ENCODE results near the gene MYCBP2. TPM values are rescaled to one million over a fixed set of nuclear protein-coding genes. Genes with fewer than 3 reads are reported as not detected.

The MYCBP2 gene
- polyA plus RNA-seq, 2 of the 4 experiments (the other 2 are of a cell fraction) = 15.8 to 37.8 TPM

DNA sequence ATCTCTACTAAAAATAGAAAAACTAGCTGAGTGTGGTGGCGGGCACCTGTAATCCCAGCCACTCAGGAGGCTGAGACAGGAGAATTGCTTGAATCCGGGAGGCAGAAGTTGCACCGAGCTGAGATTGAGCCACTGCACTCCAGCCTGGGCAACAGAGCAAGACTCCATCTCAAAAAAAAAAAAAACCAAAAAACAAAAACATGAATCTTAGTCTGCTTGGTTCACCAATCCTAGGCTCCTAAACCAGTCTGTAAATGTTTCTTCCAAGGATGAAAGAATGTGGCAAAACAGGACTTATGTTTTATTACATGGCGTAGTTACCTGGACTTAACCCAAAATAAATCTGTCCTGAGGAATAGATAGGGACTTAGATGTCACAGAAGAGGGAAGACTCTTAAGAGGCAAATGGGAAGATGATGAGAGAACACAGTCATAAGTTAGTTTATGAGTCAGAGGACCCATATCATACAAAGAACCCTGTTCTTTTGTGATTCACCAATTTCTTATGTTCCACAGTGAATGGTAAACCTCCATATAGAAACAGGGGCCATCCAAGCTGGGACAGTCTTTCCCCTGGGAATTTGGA is 293.1 kb downstream of the MYCBP2 start:
- H3K27ac ChIP-seq = no peak overlapping the region
- DNase-seq (ENCODE audit: low read depth in 1 of 2, low spot score in 1 of 2) (no peak), ATAC-seq (no peak), FAIRE-seq (no peak)
- 78% methylated on average over 4 of the region's 4 CpGs for WGBS (ENCODE audit: missing lambda C conversion rate)
- no peak overlapping the region for H3K4me2 ChIP-seq
- H3K4me3 ChIP-seq = no peak overlapping the region
- no peaks in the 10 kb centered on the region for H3K9me3 ChIP-seq
- H3K4me1 ChIP-seq = no peaks in the 10 kb centered on the region
- TF ChIP-seq, protein P1, sequence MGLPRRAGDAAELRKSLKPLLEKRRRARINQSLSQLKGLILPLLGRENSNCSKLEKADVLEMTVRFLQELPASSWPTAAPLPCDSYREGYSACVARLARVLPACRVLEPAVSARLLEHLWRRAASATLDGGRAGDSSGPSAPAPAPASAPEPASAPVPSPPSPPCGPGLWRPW (IDR thresholded peaks at IDR 0.05) = no peak
- no peak for TF ChIP-seq NPAS2 (CRISPR knock-in tag; IDR thresholded peaks at IDR 0.05; ENCODE audit: borderline replicate concordance)
- no peak for TF ChIP-seq HDAC2 (IDR thresholded peaks at IDR 0.05)
- TF ChIP-seq CEBPB (IDR thresholded peaks at IDR 0.05) = no peak
- TF ChIP-seq CBX8 (IDR thresholded peaks at IDR 0.05) = no peak
- no peak for TF ChIP-seq EHF (CRISPR knock-in tag; IDR thresholded peaks at IDR 0.05)
- no peak for TF ChIP-seq RFX5 (IDR thresholded peaks at IDR 0.05)
- CTCF ChIA-PET = interaction anchor here (0.9 kb wide), 1 partner anchor 32 kb away, joined by 3 read pairs; no protein-coding TSS in a partner anchor
- POLR2A ChIA-PET = no interaction called here

DNA sequence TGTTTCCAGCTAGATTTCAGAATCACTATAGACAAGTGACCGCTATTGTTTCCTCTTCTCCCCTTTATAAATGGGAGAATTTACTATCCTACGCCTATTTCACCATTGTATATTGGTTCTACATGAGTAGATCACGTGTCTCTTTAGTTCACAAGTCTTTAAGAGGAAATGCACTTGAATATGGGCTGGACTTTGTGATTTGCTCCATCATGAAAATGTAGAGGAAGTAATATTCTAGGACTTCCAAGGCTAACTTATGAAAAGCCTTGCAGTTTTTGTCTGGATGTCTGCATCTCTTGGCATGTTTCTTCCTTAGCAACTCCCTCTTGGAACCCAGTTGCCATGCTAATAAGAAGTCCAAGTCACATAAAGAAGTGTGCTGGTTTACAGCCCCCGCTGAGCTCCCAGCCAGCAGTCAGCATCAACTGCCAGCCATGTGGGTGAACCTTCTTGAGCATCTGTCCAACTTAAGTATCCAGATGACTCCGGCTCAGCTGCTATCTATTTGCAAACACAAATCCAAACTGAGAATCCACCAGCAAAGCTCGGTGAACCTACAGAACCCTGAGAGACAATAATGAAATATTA is 295.1 kb downstream of the MYCBP2 start:
- FAIRE-seq (no peak), DNase-seq (ENCODE audit: low read depth in 1 of 2, low spot score in 1 of 2) (no peak), ATAC-seq (no peak)
- Histone ChIP-seq H3K9me3 (no peaks in the 10 kb centered on the region), H3K4me1 (peaks cover 9% of the 10 kb centered on the region), H3K4me2 (no peak overlapping the region), H3K4me3 (no peak overlapping the region), H3K27ac (no peak overlapping the region)
- ChIA-PET POLR2A (no interaction called here), CTCF (interaction anchor here (1.5 kb wide), 1 partner anchor 447 kb away, joined by 6 read pairs; no protein-coding TSS in a partner anchor)
- no peak for TF ChIP-seq HDAC2 (IDR thresholded peaks at IDR 0.05)
- no peak for TF ChIP-seq FOSB (CRISPR knock-in tag; IDR thresholded peaks at IDR 0.05)
- no peak for TF ChIP-seq POLR2AphosphoS2 (conservative IDR thresholded peaks at IDR 0.05; ENCODE audit: low read length)
- no peak for TF ChIP-seq SREBF2 (IDR thresholded peaks at IDR 0.05)
- no peak for TF ChIP-seq KDM5A (IDR thresholded peaks at IDR 0.05)
- TF ChIP-seq RFX5 (IDR thresholded peaks at IDR 0.05) = no peak
- no peak for TF ChIP-seq NFE2L2 (conservative IDR thresholded peaks at IDR 0.05; ENCODE audit: low read length)
- no peak for TF ChIP-seq EHF (CRISPR knock-in tag; IDR thresholded peaks at IDR 0.05)
- TF ChIP-seq BHLHE40 (IDR thresholded peaks at IDR 0.05; ENCODE audit: low read depth, low read length) = no peak
- 76% methylated on average over 6 of the region's 6 CpGs for WGBS (ENCODE audit: missing lambda C conversion rate)

DNA sequence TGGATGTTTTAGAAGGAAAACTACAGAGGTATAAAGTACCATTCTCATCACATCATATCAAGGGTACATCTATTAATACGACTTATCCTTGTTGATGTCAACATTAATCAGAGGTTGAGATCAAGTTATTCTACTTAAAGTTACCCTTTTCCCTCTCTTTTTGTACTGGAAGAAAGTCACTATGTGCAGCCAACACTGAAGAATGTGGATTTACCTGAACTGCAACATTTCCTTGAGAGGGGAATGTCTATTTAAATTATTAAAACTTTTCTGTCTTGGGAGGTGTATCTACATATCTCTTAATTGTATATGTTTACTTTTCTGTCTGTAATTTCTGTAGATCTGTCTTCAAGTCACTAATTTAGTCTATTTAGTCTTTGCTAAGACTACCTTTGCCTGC is 297.5 kb downstream of the MYCBP2 start:
- Histone ChIP-seq H3K4me1 (peaks cover 22% of the 10 kb centered on the region), H3K4me2 (no peak overlapping the region), H3K27ac (no peak overlapping the region), H3K9me3 (no peaks in the 10 kb centered on the region), H3K4me3 (no peak overlapping the region)
- DNase-seq (ENCODE audit: low read depth in 1 of 2, low spot score in 1 of 2) (no peak), FAIRE-seq (no peak), ATAC-seq (no peak)
- WGBS (ENCODE audit: missing lambda C conversion rate) = 74% methylated on average over 1 of the region's 1 CpG
- TF ChIP-seq NFE2L2 (conservative IDR thresholded peaks at IDR 0.05; ENCODE audit: low read length) (no peak), ZC3H11A (IDR thresholded peaks at IDR 0.05) (no peak), ZSCAN20 (CRISPR knock-in tag; IDR thresholded peaks at IDR 0.05) (no peak), BHLHE40 (IDR thresholded peaks at IDR 0.05; ENCODE audit: low read depth, low read length) (no peak), EP300 (IDR thresholded peaks at IDR 0.05) (no peak), KDM5A (IDR thresholded peaks at IDR 0.05) (no peak), NR3C1 (IDR thresholded peaks at IDR 0.05) (no peak)
- TF ChIP-seq, protein P1 (IDR thresholded peaks at IDR 0.05) = no peak
- TF ChIP-seq, protein P2, sequence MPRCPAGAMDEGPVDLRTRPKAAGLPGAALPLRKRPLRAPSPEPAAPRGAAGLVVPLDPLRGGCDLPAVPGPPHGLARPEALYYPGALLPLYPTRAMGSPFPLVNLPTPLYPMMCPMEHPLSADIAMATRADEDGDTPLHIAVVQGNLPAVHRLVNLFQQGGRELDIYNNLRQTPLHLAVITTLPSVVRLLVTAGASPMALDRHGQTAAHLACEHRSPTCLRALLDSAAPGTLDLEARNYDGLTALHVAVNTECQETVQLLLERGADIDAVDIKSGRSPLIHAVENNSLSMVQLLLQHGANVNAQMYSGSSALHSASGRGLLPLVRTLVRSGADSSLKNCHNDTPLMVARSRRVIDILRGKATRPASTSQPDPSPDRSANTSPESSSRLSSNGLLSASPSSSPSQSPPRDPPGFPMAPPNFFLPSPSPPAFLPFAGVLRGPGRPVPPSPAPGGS (IDR thresholded peaks at IDR 0.05) = no peak
- TF ChIP-seq, protein P3, sequence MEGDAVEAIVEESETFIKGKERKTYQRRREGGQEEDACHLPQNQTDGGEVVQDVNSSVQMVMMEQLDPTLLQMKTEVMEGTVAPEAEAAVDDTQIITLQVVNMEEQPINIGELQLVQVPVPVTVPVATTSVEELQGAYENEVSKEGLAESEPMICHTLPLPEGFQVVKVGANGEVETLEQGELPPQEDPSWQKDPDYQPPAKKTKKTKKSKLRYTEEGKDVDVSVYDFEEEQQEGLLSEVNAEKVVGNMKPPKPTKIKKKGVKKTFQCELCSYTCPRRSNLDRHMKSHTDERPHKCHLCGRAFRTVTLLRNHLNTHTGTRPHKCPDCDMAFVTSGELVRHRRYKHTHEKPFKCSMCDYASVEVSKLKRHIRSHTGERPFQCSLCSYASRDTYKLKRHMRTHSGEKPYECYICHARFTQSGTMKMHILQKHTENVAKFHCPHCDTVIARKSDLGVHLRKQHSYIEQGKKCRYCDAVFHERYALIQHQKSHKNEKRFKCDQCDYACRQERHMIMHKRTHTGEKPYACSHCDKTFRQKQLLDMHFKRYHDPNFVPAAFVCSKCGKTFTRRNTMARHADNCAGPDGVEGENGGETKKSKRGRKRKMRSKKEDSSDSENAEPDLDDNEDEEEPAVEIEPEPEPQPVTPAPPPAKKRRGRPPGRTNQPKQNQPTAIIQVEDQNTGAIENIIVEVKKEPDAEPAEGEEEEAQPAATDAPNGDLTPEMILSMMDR (IDR thresholded peaks at IDR 0.05) = no peak
- CTCF ChIA-PET = no interaction called here
- POLR2A ChIA-PET = no interaction called here
